ENCODE data around the gene CACNA1D. TPM values are rescaled to one million over a fixed set of nuclear protein-coding genes. Genes with fewer than 3 reads are reported as not detected.

The CACNA1D gene
- total RNA-seq, 1 experiment from 2014 or later, result 1.1 TPM

DNA sequence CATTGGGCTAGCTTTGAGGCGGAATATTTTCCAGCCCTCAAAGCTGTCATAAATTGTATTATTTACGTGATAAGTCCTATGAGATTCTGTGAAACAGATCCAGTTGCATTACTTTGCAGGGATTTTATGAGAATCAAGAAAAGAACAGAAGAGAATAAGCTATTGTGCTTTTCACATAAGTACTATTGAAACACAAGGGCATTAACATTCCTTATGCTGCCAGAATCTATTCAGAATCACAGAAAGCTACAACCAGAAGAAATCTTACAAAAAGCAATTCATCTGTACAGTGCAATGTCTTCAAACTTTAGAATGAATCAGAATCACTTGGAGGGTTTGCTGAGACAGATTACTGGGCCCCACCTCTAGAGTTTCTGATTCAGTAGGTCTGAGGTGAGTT is 10.6 kb upstream of the CACNA1D start:
- Histone ChIP-seq H3K27me3 (ENCODE audit: insufficient read depth, low read length) (no peaks in the 10 kb centered on the region), H3K9me2 (ENCODE audit: insufficient read depth) (no peaks in the 10 kb centered on the region), H3K27ac (ENCODE audit: low read depth, low read length) (no peak overlapping the region), H3K9ac (ENCODE audit: low read length) (no peak overlapping the region), H2AFZ (ENCODE audit: low read depth, low read length, poor library complexity, severe bottlenecking) (no peak overlapping the region), H3K79me2 (ENCODE audit: insufficient read depth, low read length) (no peaks in the 10 kb centered on the region), H3K36me3 (ENCODE audit: control insufficient read depth in 1 of 2, insufficient read depth in 2 of 2, low read length in 2 of 2) (no peaks in the 10 kb centered on the region), H3K9me3 (ENCODE audit: control insufficient read depth in 1 of 2, insufficient read depth in 1 of 2, low read depth in 1 of 2, low read length in 2 of 2) (no peaks in the 10 kb centered on the region), H3K4me2 (ENCODE audit: low read length) (no peak overlapping the region), H4K20me1 (ENCODE audit: insufficient read depth) (no peaks in the 10 kb centered on the region), H3K4me3 (replicated peaks in 1 of 2; ENCODE audit: low read depth in 1 of 2, low read length in 2 of 2) (no peak overlapping the region), H3K4me1 (ENCODE audit: control insufficient read depth in 1 of 2, insufficient read depth in 2 of 2, low read length in 2 of 2) (no peaks in the 10 kb centered on the region)
- ChIA-PET CTCF (interaction anchor here (0.7 kb wide), 1 partner anchor 29 kb away, joined by 3 read pairs; no protein-coding TSS in a partner anchor), RAD21 (ENCODE audit: low non-redundant PET in 1 of 2, low total read pairs in 2 of 2, uncharacterized antibody in 2 of 2, unreplicated experiment in 2 of 2) (no interaction called here), POLR2A (no interaction called here)
- ATAC-seq (no peak), DNase-seq (ENCODE audit: low read depth, low spot score) (no peak)
- BruUV-seq (replicated peaks), result no TSS peak
- TF ChIP-seq CBX3 (IDR thresholded peaks at IDR 0.05; ENCODE audit: low read depth) (no peak), EZH2phosphoT487 (IDR thresholded peaks at IDR 0.05; ENCODE audit: borderline replicate concordance) (no peak), POLR2AphosphoS5 (IDR thresholded peaks at IDR 0.05; ENCODE audit: low read depth, low read length) (no peak), YY1 (IDR thresholded peaks at IDR 0.05; ENCODE audit: extremely low read depth, insufficient replicate concordance, low read depth, low read length) (no peak), SRF (IDR thresholded peaks at IDR 0.05; ENCODE audit: low read depth) (no peak)
- intact Hi-C loops (cut with micrococcal nuclease), result no loop called here

DNA sequence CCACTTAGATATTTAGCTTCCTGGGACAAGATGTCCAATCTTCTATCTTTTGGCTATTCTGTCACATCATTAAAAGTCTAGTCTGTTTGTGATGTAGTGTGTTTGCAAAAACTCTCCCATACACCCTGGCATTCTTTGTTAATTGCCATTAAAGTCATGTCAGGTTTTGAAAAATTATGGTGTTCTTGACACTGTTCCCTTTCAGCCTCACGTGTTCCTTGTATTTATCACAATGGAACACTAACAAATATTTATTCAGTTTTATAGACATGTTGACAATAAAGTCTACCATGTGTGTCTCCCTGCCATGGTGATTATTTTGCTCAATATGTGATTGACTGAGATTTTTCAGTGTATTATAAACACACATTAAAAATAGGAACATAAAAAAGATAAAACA is 9.4 kb upstream of the CACNA1D start:
- intact Hi-C loops (cut with micrococcal nuclease), result no loop called here
- BruUV-seq (replicated peaks), result no TSS peak
- Histone ChIP-seq H3K79me2 (ENCODE audit: insufficient read depth, low read length) (no peaks in the 10 kb centered on the region), H3K9me2 (ENCODE audit: insufficient read depth) (no peaks in the 10 kb centered on the region), H2AFZ (ENCODE audit: low read depth, low read length, poor library complexity, severe bottlenecking) (no peak overlapping the region), H3K4me2 (ENCODE audit: low read length) (no peak overlapping the region), H3K27ac (ENCODE audit: low read depth, low read length) (no peak overlapping the region), H3K36me3 (ENCODE audit: control insufficient read depth in 1 of 2, insufficient read depth in 2 of 2, low read length in 2 of 2) (no peaks in the 10 kb centered on the region), H3K9ac (ENCODE audit: low read length) (no peak overlapping the region), H3K4me3 (replicated peaks in 1 of 2; ENCODE audit: low read depth in 1 of 2, low read length in 2 of 2) (no peak overlapping the region), H4K20me1 (ENCODE audit: insufficient read depth) (no peaks in the 10 kb centered on the region), H3K4me1 (ENCODE audit: control insufficient read depth in 1 of 2, insufficient read depth in 2 of 2, low read length in 2 of 2) (no peaks in the 10 kb centered on the region), H3K9me3 (ENCODE audit: control insufficient read depth in 1 of 2, insufficient read depth in 1 of 2, low read depth in 1 of 2, low read length in 2 of 2) (no peaks in the 10 kb centered on the region), H3K27me3 (ENCODE audit: insufficient read depth, low read length) (no peaks in the 10 kb centered on the region)
- POLR2A ChIA-PET, result no interaction called here
- DNase-seq (ENCODE audit: low read depth, low spot score) (no peak), ATAC-seq (no peak)
- RAD21 ChIA-PET (ENCODE audit: low non-redundant PET in 1 of 2, low total read pairs in 2 of 2, uncharacterized antibody in 2 of 2, unreplicated experiment in 2 of 2), result no interaction called here
- TF ChIP-seq SP1 (IDR thresholded peaks at IDR 0.05; ENCODE audit: low read depth) (no peak), JUND (IDR thresholded peaks at IDR 0.05) (no peak), ELF1 (IDR thresholded peaks at IDR 0.05; ENCODE audit: borderline replicate concordance, low read depth) (no peak), SRF (IDR thresholded peaks at IDR 0.05; ENCODE audit: low read depth) (no peak), FOSL1 (IDR thresholded peaks at IDR 0.05; ENCODE audit: low read depth) (no peak)
- CTCF ChIA-PET, result no interaction called here

All from HCT116 (cell line).